Stimulated activated CD4-positive, alpha-beta T cell treated with anti-CD3 and anti-CD28 coated beads, Interleukin-4, amount 100 ng/mL, for 48 hours (primary cell): ENCODE data around the gene PTPN22.
A peak's percentile ranks its signal among the peaks of the same experiment; 100 is the strongest.
"Not testable (repeated sequence)": the region's sequence is repeated elsewhere in the genome, so short reads cannot be mapped to it uniquely, and the experiment has no call there.

ENCODE experiments used
- DNase-seq, 2 donors: peaks; one replicate each; pipeline ENCODE4 v3.0.0-alpha.2; 2020; ENCODE audit warnings: low read depth in 2 of 2

PTPN22 gene

DNA sequence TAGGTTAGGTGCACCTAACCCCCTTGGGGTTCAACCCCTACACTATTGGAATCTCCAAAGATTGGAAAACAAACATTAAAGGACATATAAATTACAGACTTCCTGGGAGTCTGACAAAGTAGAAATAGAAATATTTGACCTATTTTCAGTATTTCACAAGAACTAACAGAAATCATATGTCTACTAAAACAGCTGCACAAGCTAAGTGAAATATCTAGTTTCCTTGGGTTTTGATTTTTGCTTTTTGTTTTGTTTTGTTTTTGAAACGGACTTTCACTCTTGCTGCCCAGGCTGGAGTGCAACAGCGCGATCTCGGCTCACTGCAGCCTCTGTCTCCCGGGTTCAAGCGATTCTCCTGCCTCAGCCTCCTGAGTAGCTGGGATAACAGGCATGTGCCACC, 18.8 kb downstream of the PTPN22 start:
- DNase-seq: not testable (repeated sequence)

DNA sequence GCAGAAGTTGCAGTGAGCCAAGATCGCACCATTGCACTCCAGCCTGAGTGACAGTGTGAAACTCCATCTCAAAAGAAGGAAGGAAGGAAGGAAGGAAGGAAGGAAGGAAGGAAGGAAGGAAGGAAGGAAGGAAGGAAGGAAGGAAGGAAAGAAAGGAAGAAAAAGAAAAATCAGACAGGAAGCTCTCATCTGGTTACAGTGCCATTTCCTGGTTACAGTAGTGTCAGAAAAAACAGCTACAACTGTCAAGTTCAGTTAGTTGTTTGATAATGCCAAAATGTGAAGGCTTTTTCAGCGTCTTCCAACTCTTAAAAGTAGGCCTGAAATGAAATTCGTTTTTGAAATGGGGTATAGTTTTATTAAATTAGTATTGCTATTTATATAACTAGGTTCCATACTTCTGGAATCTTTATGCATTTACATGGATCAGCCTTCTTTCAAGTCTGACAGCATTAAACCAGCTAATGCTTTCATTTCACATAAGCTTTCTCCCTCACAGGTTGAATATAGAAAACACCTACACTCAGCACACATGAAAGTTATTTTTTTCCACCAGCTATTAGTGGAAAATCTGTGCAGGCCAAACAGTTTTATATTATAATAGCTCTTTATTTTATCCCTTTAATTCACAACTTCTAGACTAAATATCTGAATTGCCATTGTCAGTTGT, 21.2 kb downstream of the PTPN22 start:
- no peak for DNase-seq

DNA sequence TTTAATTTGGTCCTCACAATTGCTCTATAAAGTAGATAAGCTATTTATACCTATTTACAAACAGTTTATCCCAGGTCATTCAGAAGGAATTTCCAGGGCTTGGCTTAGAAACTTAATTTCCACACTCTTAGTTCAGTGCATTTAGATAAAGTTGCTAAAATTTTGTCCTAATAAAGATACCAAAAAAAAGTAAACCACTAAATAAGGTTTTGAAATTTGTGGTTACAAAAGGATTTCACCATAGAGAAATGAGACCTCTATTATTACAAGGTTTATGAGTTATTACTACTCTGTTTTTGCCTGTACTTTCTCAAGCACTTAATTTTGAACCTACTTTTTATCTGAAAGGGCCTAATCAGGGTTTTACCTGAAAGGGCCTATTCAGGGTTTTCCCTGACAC, 22.4 kb downstream of the PTPN22 start:
- DNase-seq: no peak

DNA sequence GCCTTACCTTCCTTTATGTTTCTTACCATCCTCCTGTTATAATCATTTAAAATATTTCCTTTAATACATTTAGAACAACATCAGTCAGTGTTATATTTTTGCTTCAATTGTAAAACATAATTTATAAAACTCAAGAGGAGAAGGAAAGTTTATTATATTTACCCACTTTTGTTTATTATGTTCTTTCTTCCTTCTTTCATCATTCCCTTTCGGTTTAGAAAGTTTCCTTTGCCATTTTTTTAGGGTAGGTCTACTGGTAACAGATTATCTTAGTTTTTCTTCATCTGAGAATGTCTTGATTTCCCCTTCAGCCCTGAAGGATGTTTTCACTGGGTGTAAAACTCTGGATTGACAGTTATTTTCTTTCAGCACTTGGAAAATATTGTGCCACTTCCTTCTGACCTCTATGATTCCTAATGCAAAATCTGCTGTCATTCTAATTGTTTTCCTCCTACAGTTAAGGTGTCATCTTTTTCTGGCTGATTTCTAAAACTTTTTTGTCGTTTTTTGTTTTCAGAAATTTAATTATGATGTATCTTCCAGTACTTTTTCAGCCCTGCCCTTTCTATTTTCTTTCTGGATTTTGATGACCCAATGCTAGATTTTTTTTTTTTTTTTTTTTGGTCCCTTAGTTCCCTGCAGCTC, 25.0 kb downstream of the PTPN22 start:
- DNase-seq: no peak

GRCh38 chr1:113836534-113836933, 35.0 kb downstream of the PTPN22 start:
- DNase-seq: no peak

DNA sequence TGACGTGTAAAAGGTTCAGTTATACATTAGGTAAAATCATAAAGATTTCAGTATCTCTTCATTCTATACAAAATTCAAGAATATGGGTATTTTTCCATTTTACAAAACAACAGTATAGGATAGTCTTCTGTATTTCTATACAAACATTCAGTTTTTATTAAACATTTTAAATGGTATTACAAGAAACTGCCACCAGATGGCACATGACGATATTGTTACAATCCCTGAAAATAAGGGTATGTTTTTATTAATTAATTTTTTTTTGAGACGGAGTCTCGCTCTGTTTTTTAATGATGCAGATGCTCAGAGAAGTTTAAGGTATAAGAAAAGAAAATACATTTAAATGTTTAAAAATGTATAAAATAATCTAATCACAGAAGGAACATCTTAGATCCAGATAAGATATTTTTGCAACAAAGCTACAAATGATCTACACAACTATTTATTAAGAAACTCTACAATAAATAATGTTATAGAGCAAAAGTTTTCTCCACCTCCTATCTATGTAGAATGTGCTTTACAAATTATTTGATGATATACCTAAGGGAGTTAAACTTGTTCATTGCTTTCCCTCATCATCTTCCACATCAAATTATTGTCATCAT, 35.7 kb downstream of the PTPN22 start:
- DNase-seq: no peak

DNA sequence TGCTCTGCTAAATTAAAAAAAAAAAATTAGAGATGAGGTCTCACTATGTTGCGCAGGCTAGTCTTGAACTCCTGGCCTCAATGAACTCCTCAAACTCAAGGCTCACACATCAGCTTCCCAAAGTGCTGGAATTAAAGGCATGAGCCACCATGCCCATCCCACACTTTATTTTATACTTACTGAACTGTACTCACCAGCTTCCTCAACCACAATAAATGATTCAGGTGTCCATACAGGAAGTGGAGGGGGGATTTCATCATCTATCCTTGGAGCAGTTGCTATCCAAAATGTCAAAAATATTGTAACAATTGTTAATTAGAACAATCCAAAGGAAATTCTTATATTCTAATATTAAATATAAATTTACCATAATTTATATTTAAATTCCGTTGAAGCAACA, 36.8 kb downstream of the PTPN22 start:
- DNase-seq: no peak

DNA sequence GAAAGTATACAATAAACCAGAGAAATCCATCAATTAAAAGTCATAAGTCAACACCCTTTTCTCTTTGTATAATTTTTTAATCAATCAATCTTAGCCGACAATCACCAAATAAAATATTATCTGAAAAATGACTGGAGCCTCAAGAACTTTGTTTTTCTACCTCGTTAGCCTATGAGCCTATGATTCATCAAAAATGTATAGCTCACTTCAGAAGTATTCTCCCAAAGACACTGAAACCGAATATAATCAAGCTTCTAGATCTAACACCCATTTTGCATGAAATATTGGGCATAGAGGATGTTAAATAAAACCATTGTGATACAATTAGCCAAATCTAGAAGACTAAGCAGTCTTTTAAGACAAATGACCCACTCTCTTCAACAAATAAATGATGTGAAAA, 41.5 kb downstream of the PTPN22 start:
- no peak for DNase-seq

DNA sequence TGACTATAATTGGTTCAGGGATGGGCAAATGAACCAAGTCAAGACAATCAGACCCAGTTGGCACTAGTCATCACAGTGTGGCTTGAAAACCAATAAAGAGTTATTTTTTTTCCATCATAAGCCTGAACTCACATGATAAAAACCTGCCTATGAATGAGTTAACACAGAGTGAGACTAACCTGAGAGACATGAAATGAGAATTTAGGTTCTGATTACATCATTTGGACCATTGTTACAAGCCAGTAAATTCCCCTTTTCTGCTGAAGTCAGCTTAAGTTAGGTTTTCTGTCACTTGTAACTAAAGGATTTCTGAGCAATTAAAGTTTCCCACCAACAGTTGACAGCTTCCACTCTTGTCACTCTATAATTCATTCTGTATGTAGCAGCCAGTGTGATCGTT, 49.6 kb downstream of the PTPN22 start:
- no peak for DNase-seq

DNA sequence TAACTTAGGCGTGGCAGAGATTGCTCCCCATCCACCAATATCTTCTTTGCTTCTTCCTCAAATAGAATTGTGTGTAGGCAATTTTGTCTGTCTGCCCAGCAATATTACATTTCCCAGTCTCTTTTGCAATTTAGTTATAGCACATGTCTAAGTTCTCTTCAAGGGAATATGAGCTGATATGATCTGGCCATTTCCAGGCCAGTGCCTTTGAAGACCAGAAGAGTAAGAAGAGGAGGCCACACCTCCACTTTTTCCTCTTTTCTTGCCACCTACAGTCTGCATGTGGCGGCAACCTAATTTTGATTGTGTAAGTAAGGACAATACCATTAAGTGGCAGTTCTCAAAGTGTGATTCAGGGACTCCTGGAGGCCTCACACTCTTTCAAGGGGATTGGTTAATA, 52.9 kb downstream of the PTPN22 start:
- DNase-seq: no peak

GRCh38 chr1:113813218-113813617, 58.3 kb downstream of the PTPN22 start:
- no peak for DNase-seq

GRCh38 chr1:113812661-113813135, 58.8 kb downstream of the PTPN22 start:
- DNase-seq: no peak

DNA sequence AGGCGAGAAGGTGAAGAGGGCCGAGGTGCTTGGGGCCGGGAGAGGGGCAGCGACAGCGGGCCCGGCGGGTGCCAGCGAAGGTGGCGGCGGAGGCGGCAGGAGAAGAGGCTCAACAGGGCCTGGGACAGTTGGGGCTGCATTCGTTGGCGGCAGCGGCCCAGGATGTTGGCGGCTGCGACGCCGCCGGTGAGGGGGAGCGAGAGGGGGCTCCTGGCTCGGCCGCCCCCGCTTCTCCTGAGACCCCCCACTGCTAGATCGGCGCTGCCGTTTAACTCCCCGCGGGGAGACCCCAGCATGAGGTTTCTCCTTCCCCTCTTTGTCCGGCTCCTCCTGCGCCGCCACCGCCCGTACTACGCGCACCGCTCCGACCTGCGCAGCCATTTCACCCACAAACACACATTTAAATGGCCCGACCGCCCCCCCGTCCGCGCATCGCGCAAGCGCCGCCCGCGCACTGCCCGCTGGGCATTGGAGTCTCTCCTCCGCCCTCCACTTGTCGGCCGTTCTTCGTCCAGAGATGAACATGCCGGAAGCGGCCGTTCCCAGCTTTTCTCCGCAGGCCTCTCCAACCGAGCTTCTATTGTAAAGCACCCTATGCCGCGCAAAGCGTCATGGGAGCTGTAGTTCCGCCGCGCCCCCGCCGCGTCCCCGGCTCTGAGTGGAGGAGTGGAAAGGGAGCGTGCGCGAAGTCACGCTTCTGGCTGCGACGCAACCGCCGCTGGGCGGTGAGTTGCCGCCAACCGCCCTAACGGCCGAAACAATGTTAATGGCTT, 59.4 kb downstream of the PTPN22 start, which contains the start of gene RSBN1:
Gene RSBN1 (minus strand): TSS at position 589 of the 773 bp plus-strand sequence. CDS start 64 bp downstream, at position 525.
- DNase-seq: peak; percentile 93 to 97

DNA sequence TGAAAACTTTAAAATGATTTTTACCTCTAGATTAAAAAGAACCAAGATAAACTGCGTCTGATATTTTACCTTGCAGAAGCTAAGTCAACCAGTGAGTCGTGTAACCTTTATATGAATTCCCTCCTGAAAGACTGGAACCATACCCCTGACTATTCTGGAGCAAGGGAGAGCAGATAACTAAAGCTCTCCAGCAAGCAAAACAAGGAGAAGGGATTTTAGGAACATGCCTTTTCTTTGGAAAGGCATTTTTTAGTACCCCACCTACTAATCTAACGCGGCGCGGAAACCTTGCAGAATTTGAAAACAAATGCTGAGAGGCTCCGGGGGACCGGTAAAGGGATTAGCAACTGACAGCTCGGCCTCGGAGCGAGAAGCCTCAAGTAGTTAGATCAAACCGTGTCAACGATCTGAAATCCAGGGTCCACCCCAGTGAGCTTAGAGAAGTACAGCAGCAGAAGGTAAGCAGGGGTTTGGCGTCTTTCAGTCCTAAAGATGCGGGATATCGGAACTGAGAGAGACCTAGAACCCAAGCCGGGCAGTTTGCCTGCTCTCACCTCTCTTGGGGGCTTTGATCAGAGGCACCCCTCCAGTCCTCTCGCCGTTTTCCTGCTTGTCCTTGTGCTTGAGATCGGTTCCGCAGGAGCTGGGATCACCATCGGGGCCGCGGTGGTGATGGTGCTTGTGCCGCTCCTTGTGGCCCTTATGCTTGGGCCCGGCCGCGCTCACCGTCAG, 60.2 kb downstream of the PTPN22 start:
- DNase-seq: no peak

DNA sequence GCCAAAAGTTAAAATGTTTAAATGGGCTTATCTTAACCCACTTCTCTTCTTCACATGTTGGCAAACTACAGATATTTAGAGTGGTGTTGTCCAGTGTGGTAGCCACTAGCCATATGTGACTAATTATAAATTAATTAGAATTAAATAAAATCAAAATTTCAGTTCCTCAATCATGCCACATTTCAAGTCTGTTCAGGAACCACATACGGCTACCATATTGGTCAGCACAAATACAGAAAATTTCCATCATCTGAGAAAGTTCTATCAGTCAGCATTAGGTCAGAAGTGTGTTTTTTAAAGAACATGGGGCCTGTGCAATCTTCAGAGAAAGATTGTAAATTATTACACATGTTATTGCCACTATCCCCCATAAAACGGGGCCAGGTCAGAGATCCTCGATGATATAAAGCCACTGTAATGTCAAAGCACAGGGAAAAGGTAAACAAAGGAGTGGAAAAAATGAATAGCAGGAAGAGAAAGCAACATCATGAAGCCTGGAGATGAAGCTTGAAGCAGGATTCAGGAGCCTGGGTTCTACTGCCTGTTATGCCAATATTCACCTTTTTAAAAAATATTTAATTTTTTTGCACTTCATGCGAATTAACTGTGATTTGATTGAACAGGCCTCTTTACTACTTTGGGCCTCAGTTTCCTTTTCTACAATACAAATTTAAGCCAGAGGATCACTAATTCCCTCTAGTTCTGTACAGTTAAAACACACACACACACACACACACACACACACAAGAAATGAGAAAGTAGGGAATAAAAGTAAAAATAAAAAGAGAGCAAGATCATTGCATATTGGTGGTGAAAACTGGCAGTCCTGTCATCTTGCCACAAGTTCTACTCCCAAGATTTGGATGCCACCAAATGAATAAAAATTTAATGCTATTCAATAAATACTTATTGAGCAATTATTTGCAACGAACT, 61.6 kb downstream of the PTPN22 start:
- DNase-seq: no peak

DNA sequence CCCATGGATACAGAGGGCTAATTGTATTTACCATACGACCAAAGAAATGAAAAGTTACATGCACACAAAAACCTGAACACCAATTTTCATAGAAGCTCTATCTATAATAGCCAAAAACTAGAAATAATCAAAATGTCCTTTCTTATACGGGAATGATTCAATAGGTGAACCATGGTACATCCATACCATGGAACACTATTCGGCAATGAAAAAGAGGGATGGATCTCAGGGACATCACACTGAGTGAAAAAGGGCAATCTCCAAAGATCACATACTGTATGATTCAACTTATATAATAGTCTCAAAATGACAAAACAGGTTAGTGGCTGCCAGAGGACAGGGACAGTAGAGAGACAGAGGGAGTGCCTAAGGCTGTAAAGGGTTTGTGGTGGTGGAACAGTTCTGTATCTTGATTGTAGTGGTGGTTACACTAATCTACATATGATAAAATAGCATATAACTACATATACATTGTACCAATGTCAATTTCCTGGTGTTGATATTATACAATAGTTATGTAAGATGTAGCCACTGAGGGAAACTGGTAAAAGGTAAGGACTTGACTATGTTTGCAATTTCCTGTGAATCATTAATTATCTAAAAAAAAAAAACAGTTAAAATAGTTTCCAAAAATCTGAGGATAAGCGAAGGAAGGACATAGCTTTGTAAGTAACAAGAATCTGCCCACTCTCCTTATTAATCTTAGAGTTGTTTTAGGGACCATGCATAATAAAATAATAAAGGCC, 62.9 kb downstream of the PTPN22 start:
- no peak for DNase-seq

DNA sequence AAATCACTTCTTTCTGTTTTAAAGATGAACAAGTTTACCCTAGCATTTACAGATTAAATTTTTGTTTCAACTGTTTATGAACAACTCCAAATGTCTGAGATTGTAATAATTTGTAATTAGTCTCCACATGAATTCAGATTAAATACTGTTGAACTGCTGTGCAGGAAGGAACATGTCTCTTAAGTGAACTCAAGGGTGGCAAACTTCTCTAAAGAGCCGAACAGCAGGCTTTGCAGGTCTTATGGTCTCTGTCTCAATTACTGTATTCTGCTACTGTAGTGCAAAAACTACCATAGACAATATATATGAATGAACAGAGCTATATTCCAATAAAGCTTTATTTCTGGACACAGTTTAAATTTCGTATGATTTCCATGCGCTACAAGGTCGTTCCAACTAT, 65.9 kb downstream of the PTPN22 start:
- DNase-seq: no peak

DNA sequence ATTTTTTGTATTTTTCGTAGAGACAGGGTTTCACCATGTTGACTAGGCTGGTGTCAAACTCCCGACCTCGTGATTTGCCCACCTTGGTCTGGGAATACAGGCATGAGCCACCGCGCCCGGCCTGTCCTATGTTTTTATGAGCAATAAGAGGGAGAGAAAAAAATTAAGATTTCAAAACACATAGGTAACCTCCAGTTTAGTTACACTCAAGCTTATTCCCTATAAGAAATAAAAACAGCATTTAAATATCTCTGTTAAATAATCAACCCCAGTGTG, 66.3 kb downstream of the PTPN22 start:
- no peak for DNase-seq

DNA sequence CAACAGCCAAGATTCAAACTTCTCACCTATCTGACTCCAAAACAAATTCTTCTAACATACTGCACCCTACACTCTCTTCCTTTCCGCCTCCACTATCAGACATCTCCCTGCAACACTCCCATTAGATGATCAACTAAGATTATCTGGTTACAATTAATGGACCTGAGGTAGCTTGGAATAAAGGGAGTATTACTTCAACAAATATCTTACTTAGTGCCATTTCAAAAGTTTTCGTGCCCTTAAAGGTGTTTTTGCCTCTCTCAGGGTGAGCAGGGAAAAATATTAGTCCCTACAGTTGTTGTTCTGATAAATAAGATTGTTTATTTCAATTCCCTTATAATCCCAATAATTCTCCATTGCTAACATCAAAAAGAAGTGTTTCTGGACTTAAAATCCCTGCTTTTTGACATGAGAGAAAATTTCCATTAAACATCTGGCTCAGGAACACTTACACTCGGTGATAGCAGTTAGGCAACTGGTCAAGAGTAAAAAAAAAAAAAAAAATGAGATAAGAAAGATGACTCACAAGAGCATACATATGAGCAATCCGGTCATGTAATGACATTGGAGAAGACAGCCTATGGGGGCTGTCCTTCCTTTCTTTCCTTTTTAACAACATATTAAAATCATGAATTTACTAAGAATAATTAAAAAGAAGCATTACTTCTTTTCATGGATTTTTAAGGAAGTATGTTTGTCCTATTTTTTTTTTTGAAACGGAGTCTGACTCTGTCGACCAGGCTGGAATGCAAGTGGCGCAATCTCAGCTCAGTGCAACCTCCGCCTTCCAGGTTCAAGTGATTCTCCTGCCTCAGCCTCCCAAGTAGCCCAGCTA, 66.9 kb downstream of the PTPN22 start:
- DNase-seq: no peak
